ENCODE results near the gene ADAT3.
"Not testable (repeated sequence)": the region's sequence is repeated elsewhere in the genome, so short reads cannot be mapped to it uniquely, and the experiment has no call there.

GRCh38 chr19:1878583-1878982, 26.6 kb upstream of the ADAT3 start:
- TF ChIP-seq, protein P1, sequence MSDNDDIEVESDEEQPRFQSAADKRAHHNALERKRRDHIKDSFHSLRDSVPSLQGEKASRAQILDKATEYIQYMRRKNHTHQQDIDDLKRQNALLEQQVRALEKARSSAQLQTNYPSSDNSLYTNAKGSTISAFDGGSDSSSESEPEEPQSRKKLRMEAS (IDR thresholded peaks at IDR 0.05; ENCODE audit: low read depth): not testable (repeated sequence)
- TF ChIP-seq TAF1 (IDR thresholded peaks at IDR 0.05; ENCODE audit: borderline replicate concordance, low read depth, low read length); FOXJ3 (CRISPR knock-in tag; IDR thresholded peaks at IDR 0.05); SIN3A (IDR thresholded peaks at IDR 0.05; ENCODE audit: borderline replicate concordance, low read depth, low read length); CTCF (IDR thresholded peaks at IDR 0.05); TCF12 (IDR thresholded peaks at IDR 0.05); IRF3 (IDR thresholded peaks at IDR 0.05; ENCODE audit: low read depth, low read length); MEF2A (IDR thresholded peaks at IDR 0.05; ENCODE audit: borderline replicate concordance, low read depth); YY1 (IDR thresholded peaks at IDR 0.05; ENCODE audit: low read depth); RCOR1 (IDR thresholded peaks at IDR 0.05; ENCODE audit: low read length); EP300 (IDR thresholded peaks at IDR 0.05; ENCODE audit: borderline replicate concordance in 1 of 2, low read depth in 1 of 2, low read length in 1 of 2); RAD21 (IDR thresholded peaks at IDR 0.05; ENCODE audit: low read length): not testable (repeated sequence)
- TF ChIP-seq, protein P2, sequence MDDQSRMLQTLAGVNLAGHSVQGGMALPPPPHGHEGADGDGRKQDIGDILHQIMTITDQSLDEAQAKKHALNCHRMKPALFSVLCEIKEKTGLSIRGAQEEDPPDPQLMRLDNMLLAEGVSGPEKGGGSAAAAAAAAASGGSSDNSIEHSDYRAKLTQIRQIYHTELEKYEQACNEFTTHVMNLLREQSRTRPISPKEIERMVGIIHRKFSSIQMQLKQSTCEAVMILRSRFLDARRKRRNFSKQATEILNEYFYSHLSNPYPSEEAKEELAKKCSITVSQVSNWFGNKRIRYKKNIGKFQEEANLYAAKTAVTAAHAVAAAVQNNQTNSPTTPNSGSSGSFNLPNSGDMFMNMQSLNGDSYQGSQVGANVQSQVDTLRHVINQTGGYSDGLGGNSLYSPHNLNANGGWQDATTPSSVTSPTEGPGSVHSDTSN (IDR thresholded peaks at IDR 0.05): not testable (repeated sequence)
